Stimulated activated CD4-positive, alpha-beta T cell treated with anti-CD3 and anti-CD28 coated beads, Interleukin-15, amount 100 ng/mL, for 1 hour (primary cell): ENCODE measurements around the gene TPST2.
"Not testable (repeated sequence)": the region's sequence is repeated elsewhere in the genome, so short reads cannot be mapped to it uniquely, and the experiment has no call there.

Experiments
- DNase-seq, 2 donors: peaks; one replicate each; pipeline ENCODE4 v3.0.0-alpha.2; 2020; ENCODE audit warnings: low read depth in 1 of 2, low spot score in 1 of 2

Gene TPST2

DNA sequence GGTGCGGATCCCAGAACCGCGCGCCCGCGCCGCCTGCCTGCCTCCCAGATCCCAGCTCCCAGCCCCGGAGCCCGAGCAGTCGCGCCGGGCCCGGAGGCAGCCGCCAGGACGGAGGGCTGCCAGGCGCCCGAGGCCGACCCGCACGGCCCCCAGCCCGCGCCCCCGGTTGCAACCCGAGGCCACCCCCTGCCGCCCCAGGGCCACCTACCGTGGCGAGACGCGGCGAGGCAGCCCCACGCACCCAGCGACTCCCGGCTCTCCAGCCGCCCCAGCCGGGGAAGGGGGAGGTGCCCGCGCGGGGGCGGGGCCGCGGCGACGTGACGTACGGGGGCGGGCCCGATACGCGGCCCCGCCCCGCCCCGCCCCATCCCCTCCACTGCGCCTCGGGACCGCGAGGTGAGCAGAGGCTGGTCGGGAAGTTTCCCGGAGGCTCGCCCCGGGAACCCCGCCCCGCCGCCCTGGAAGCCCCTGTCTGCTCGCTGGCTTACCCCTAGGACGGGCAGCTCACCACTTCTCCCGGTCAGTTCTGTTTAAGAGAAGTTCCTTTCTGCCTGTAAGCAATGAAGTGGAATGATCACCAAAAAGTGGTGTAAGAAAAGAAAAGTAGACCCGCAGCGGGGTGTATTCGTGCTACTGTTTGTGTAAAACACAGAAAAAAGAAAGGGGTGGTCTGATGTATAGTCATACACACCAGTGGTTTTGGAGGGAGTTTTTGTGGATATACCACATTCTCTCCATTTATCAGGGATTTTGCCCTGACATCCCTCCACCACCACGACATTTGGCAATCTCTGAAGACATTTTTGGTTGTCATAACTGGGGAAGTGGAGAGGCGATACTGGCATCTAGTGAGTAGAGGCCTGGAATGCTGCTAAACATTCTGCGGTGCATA is at the start of gene TPST2:
TSS of gene TPST2 (minus strand) at position 288 of the 892 bp plus-strand sequence. CDS start 48,502 bp downstream, outside the sequence.
- peak; percentile 71 to 72 for DNase-seq

DNA sequence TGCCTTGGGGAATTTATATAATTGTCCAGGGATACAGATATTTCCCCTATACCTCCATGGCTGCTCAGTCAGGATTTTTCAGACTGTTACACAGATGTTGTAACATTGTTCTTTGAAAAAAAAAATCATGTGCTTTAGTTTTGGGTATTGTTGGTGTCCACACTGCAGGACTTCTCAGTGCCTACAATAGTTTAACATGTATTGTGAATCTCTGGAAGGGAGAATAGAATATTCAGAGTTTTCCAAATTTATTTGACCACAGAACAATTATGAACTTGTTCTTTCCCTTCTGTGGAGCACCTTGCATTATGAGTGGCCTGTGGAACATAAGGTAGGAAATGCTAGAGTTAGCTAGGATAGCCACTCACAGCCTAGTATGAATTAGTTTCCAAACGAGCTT is 46.4 kb upstream of the TPST2 start:
- DNase-seq = no peak

DNA sequence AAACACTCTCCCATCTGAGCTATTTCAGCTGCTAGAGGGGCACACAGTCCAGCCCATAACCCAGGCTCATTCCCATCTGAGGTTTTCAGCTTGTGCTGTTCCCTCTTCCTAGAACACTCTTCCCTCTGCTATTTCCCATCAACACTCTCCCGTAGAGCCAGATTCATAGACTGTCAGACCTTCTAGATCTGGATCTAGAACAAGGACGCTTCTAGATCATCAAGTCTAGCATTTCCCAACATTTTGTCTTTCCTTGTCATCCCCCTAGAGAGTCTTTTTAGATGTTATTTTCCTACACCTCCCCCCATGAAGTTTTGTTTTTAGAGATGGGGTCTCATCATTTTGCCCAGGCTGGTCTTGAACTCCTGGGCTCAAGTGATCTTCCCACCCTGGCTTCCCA is 45.2 kb upstream of the TPST2 start:
- DNase-seq = no peak

DNA sequence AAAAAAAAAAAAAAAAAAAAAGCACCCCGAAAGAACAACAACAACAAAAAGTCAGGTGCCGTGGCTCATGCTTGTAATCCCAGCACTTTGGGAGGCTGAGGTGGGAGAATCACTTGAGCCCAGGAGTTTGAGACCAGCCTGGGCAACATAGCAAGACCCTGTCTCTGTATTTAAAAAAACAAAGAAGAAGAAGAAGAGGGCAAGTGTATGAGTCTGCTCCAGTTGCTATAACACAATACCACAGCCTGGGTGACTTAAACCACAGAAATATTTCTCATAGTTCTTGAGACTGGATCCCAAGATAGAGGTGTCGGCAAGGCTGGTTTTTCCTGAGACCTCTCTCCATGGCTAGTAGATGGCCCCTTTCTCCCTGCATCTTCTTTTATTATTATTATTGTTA is 44.3 kb upstream of the TPST2 start:
- no peak for DNase-seq

DNA sequence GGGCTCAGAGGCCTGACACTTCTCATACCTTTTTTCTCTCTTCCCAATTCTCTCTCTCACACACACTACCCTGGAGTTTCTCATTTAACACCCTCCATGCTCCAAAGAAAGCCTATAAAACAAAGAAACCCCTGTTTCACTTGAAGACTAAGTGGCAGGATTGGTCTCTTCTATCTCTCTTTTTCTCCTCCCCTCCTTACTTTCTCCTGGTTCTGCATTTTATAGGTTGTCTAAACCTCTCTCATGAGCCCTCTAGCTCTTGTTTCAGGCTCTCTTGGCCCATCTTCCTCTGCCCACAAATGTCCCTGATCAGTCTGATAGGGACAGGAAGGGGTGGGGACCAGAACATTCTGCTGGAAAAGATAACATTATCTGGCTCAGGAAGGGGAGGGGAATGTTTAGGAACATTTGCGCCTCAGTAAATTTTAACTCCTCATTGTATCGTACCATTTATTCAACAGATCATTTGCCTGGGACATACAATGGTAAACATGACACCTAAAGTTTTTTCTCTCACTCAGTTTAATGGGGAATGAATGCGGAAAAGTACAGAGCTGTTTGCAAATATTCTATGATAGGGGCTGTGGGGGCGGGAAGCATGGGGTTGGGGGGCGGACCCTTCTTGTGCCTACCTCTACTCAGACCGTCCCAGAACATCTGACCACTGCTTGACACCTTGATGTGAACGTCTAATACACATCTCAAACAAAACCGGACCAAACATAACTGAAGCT is 42.7 kb upstream of the TPST2 start:
- DNase-seq = no peak

DNA sequence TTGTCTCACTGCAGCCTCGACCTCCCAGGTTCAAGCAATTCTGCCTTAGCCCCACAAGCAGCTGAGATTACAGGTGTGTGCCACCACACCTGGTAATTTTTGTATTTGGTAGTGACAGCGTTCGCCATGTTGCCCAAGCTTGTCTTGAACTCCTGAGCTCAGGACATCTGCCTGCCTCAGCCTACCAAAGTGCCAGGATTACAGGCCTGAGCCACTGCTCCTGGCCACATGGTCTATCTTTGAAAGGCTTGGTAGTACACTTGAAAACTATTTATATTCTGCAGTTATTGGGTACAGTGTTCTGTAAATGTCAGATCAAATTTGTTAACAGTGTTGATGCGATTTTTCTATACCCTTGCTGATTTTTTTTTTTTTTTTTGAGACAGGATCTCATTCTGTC is 41.4 kb upstream of the TPST2 start:
- DNase-seq = no peak

DNA sequence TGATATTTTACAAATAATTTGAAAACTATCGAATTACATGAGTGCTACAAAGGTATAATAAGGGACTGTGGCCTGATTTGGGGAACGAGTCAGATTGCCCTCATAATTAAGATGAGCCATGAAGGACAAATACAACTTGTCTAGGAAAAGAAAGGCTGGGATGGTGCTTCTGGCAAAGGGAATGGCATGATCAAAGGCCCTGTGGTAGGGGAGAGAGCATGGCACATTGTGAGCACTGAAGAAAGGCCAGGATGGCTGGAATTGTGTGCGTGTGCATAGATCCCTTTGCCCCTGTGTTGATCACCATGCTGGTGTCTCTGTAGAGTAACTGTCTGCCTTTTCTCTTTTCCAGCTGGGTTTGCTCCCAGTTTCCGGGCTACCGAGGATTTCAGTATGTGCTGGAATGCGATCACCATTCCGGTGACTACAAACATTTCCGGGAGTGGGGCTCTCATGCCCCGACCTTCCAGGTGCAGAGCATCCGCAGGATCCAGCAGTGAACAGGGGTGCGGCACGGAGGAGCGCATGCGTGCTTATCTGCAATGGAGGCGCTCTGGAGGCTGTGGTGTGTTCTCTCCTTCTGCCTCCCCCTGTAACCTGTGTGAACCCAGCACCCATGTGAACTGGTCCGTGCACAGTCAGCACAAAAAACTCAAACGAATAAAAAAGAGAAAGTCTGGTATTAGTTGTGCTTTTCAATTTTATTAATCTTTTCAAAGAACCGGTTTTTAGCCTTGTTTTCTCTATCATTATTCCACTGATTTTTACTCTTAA is 40.2 kb upstream of the TPST2 start:
- DNase-seq = no peak

DNA sequence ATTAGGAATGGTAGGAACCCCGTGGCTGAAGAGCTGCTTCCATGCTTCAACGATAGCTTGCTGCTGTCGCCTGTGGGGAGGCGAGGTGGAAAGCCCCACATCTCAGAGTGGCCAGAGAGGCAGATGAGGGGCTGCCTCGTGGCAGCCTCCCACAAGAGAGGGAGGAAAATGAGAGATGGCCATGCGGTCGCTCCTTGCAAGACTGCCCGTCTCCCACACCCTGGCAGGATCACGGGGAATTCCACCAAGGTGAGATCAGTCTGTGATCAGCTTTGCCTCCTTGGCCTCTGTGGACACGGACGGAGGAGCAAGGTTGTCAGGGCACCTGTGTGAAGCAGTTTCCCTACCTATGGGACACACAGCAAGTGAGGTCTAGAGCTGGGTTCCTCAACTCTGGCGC is 34.9 kb upstream of the TPST2 start:
- no peak for DNase-seq

DNA sequence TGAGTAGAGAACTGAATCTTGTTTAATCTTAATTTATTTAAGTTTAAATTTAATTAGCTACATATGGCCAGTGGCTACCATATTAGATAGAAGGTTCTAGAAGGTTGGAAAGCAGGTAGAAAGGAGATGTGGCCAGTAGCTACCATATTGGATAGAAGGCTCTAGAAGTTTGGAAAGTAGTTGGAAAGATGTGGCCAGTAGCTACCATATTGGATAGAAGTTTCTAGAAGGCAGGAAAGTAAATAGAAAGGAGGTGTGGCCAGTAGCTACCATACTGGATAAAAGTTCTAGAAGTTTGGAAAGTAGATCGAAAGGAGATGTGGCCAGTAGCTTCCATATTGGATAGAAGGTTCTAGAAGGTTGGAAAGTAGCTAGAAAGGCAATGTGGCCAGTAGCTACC is 34.1 kb upstream of the TPST2 start:
- DNase-seq = no peak

DNA sequence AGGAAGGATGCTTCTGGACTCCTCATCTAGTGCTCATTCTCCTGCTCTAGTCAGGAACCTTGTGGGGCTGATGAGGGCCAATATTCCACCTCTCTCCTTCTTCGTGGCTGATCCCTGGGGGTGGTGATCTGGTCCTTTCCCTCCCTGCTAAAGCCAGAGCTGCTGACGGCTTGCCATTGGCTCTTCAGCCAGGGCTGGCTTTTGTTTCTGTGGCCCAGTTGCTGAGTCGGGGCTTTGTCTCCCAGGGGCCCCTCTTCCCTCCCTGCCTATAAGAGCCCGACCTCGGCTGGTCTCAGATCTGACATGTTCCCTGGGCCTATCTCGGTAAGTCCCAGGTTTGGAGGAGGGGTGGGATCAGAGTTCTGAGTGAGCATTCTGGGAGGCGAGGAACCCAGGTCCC is 31.7 kb upstream of the TPST2 start, which contains the start of gene CRYBA4:
TSS of gene CRYBA4 (plus strand) at position 301 of the 400 bp plus-strand sequence. CDS start 634 bp downstream, outside the sequence.
- DNase-seq = no peak

DNA sequence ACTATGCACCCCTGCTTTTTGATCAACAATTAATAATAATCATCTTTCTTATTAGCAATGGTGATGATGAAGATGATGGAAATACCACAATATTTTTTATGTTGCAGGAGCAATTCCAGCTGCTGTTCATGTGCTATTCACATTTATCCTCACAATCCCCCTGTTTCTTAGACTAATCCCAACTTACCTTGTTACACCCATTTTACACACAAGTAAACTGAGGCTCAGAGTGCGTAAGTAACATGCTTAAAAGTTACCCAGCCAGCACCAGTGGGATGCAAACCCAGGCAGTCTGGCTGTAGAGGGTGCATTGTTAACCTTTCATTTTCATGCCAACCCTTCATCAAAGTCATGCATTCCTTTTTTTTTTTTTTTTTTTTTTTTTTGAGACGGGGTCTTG is 30.3 kb upstream of the TPST2 start:
- no peak for DNase-seq

DNA sequence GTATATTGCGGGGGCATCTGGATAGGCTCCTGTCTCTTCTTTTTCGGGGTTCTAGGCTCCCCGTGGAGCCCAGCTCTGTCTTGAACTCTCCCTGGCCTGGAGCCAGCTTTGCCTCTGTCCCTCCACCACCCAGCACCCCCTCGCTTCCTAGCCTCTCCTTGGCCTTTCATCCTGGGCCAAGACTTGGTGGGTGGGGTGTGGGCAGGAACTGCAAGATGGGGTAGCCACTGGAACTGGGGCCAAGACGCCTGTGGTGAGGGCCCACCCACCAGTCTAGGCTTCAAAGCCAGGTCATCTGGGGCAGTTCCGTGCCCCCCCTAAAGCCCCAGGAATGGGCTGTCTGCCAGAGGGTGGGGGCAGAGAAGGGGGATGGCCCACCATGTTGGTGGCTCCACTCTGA is 29.6 kb upstream of the TPST2 start:
- no peak for DNase-seq

DNA sequence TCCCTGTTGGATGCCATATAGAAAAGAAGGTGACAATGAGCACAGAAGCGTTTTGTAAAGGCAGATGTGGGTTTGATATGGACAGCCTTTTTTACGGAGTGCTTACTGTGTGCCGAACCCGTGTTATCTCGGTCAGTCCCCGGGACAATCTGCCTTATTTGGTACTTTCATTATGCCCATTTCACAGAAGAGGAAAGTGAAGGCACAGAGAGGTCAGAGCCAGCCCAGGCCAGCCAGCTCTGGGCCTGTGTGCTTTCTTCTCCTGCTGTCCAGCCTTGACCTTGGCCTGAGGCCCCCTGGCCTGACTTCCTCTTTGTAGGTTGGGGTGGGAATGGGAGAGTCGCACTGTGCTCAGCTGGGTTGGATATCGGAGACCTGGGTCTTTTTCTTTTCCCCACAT is 28.5 kb upstream of the TPST2 start:
- DNase-seq = no peak

DNA sequence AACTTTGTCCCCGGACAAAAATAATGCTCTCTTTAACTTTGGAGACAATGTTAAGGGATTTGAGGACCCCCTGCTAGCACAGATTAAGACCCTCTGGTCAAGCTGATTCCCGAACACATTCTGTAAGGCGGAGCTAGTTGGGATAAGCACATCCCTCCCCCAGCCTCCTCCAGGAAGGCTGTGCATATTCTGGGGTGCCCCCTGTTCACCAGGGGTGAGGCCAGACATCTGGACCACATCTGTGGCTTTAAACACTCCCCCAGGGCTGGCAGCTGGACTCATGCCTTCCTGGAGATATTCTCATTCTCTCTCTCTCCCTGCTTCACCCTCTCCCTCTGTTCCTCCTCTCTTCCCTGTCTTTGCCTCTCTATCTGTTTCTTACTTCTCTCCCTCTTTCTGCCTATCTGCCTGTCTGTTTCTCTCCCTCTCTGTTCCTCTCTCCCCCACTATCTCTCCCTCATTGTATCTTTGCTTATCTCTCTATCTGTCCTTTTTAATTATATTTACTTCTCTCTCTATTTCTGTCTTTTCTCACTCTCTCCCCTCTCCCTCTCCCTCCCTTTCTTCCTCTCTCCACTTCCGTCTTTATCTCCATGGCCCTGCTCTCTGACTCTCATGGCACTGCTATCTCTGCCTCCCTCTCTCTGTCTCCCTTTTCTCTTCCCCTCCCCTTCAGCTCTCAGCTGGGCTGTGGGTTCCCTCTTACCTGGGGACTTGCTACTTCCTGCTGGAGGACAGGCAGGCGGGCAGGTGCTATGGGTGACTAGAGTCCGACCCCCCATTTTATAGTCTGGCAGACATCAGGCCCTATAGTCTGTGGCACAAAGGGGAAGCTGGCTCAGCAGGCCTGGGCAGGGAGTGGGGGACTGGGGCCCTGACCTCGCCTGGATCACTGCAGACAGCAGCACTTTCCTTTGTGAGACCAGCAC is 27.6 kb upstream of the TPST2 start, which contains the start of gene CRYBB1:
TSS of gene CRYBB1 (minus strand) at position 757 of the 929 bp plus-strand sequence. CDS start 1,708 bp downstream, outside the sequence.
- DNase-seq = no peak

DNA sequence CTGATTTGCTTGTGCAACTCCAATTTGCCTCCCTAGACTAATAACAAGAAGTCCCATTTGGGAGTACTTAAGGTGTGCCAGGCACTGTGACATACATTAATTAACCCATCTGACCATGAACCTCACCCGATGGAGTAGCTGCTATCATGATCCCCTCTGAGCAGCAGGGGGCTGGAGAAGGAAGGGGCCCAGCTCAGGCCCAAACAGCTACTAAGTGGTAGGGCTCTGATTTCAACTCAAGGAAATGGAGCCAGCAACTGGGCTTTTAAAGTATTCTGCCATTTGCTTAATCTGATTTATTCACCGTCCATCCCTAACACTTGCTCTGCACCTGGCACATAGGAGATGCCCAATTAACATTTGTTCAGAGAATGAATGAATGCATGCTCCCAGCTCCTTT is 26.7 kb upstream of the TPST2 start:
- no peak for DNase-seq

DNA sequence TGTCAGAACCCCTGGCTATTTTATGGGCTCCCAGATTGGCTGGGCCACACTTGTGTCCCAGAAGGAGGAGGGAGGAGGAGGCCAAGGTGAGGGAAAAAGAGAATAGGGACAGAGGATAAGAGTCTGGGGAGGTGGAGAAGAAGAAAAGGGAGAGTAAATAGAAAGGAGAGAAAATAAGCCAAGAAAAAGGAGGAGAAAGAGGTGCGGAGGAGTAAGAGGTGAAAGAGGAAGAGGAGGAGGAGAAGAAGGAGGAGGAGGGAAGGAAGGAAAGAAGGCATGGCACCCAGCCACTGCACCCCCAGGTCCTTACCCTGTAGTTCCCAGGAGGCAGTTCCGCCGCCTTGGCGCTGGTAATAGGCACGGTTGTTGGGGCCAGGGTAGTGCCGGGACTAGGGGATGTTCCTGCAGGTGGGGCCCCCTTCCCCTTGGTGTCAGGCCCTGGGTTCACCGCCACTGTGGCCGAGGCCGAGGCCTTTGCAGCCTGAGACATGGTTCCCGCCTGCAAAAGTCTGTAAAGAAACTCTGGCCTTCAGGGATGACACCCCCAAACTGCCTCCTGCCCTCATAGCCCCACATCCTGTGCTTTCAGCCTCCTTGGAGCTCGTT is 26.0 kb upstream of the TPST2 start:
- DNase-seq = no peak

DNA sequence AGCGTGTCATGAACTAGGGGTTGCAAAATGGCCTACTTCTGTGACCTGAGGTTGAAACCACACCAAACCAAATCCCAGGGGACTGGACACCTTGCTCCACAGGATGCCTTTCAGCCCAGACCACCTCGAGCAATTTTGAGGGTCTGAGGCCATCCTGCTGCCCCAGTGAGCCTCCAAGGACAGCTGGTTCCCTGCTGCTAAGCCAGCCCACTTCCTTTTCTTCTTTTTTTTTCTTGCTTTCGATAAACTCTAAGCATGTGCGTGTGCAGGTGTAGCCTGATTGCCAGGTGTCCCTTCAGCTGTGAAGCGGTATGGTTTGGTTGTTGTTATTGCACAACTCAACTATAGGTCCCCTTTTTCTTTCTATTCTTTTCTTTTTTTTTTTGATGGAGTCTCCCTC is 25.2 kb upstream of the TPST2 start:
- DNase-seq = no peak

DNA sequence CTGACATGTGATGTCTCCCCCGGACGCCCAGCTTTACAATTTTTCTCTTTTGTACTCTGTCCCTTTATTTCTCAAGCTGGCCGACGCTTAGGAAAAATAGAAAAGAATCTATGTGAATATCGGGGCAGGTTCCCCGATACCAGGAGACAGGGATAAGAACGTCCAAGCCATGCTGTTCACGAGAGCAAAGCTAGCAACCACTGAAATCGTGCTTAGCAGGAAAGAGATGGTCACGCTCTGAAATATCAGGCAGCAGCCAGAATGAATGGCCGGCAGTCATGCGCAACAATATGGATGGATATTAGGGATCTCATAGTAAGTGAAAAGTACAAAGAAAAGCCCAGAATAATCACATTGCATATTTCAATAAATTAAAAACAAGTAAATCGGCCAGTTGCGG is 24.4 kb upstream of the TPST2 start:
- DNase-seq = no peak

DNA sequence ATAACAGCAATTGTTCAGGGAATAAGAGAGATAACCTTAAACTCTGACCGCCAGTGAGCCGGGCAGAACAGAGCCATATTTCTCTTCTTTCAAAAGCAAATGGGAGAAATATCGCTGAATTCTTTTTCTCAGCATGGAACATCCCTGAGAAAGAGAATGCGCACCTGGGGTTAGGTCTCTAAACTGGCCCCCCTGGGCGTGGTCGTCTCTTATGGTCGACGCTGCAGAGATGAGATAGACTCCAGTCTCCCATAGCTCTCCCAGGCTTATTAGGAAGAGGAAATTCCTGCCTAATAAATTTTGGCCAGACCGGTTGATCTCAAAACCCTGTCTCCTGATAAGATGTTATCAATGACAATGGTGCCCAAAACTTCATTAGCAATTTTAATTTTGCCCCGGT is 23.8 kb upstream of the TPST2 start:
- not testable (repeated sequence) for DNase-seq

DNA sequence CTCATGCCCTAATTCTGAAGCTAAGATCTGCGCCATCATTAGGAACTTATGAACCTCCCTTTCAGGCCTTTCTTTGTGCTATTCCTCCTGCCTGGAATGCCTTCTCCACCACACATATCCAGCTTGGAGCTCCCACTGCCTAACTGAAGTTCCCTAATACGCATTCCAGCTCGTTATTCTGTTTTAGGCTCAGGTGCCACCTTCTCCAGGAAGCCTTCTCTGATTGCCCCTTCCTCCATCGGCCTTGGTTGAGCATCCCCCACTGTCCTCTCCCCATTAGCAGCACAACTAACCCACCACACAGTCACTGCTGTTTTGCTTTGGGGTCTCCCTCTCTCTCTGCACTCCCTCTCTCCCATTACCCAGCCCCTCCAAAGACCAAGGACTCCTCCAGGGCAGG is 22.7 kb upstream of the TPST2 start:
- no peak for DNase-seq
